K562 (cell line): ENCODE results near the gene ZNRF1. TPM values are rescaled to one million over a fixed set of nuclear protein-coding genes. Genes with fewer than 3 reads are reported as not detected.

ENCODE experiments used
- CHD1 ChIP-seq: fragments of 200-600 bp; sonication (generic); IDR thresholded peaks from one replicate; pipeline ENCODE4 v1.6.1; 2012; ENCODE audit warnings: mild to moderate bottlenecking, moderate library complexity, low read length, inconsistent platforms
- FOXA3 ChIP-seq, 2 experiments: fragments of 450-650 bp in 1 of 2; sonication (generic) in 1 of 2; formaldehyde crosslinking; IDR thresholded peaks in 1 of 2; conservative IDR thresholded peaks in 1 of 2; 2 replicates each; pipeline versions ENCODE4 v1.4.0 to v1.8.0; 2020 to 2022; ENCODE audit warnings: mild to moderate bottlenecking in 2 of 2, missing genetic modification reagents in 1 of 2
- HMG20B ChIP-seq: fragments of 250-450 bp; sonication (Bioruptor Pico); IDR thresholded peaks from 2 replicates; pipeline ENCODE4 v1.5.0; 2021; ENCODE audit warnings: mild to moderate bottlenecking
- JUND ChIP-seq, 2 experiments: IDR thresholded peaks; 2 replicates in 1 of 2; 3 replicates in 1 of 2; pipeline ENCODE4 v1.6.1; 2011; ENCODE audit warnings: borderline replicate concordance in 2 of 2, low read depth in 2 of 2, low read length in 2 of 2, improper control_type of control experiment in 1 of 2, missing biosample characterization in 1 of 2, missing genetic modification characterization in 1 of 2, missing genetic modification reagents in 1 of 2
- KAT2B ChIP-seq: IDR thresholded peaks from one replicate; pipeline ENCODE4 v1.6.1; 2012; ENCODE audit warnings: low read depth, mild to moderate bottlenecking, control low read depth, inconsistent platforms, low read length, moderate library complexity
- KAT7 ChIP-seq: sonication (generic); formaldehyde crosslinking; IDR thresholded peaks from 2 replicates; pipeline ENCODE4 v1.8.0; 2022; ENCODE audit warnings: missing genetic modification reagents, mild to moderate bottlenecking, borderline replicate concordance
- MEF2D ChIP-seq: conservative IDR thresholded peaks from 2 replicates; pipeline ENCODE4 v1.6.1; 2016; ENCODE audit warnings: low read depth, missing genetic modification characterization, missing compliant biosample characterization
- RCOR1 ChIP-seq, 2 experiments: IDR thresholded peaks; 2 replicates each; pipeline ENCODE4 v1.6.1; 2012; ENCODE audit warnings: low read depth in 2 of 2, low read length in 2 of 2, borderline replicate concordance in 1 of 2, improper control_type of control experiment in 1 of 2
- SREBF2 ChIP-seq: sonication (generic); formaldehyde crosslinking; IDR thresholded peaks from 2 replicates; pipeline ENCODE4 v1.4.0; 2020; ENCODE audit warnings: mild to moderate bottlenecking, missing genetic modification reagents
- TAF15 ChIP-seq: fragments of 200-400 bp; formaldehyde crosslinking; IDR thresholded peaks from 2 replicates; pipeline ENCODE4 v1.6.1; 2017; ENCODE audit warnings: mild to moderate bottlenecking, low read depth, low read length, moderate library complexity
- TAF7 ChIP-seq: fragments of 450-650 bp; IDR thresholded peaks from 2 replicates; pipeline ENCODE4 v1.6.1; 2016; ENCODE audit warnings: missing genetic modification characterization, missing compliant biosample characterization
- polyA plus RNA-seq, 8 experiments: library from polyadenylated mRNA; depleted of rRNA in 4 of 8; stranded (reverse) in 5 of 8; unstranded in 3 of 8; fragments of >200 nt; fragmentation: Nextera tagmentation in 2 of 8; fragmentation: Illumina TruSeq in 1 of 8; extraction: Ambion mirVana in 2 of 8; extraction: Trizol in 1 of 8; gene quantifications; 2 replicates each; pipeline versions ENCODE4 v1.2.1 to v1.2.3, GENCODE V29; 2011 to 2014; ENCODE audit warnings: inconsistent platforms in 1 of 8, missing spikeins in 1 of 8
- total RNA-seq, 7 experiments: library from RNA; depleted of rRNA in 6 of 7; stranded (reverse); fragments of >200 nt in 6 of 7; fragmentation: Illumina TruSeq in 2 of 7; extraction: Trizol in 2 of 7; gene quantifications; 2 replicates each; pipeline versions ENCODE4 v1.2.1 to v1.2.3, GENCODE V29; 2011 to 2021; ENCODE audit warnings: low replicate concordance in 1 of 7
- TF ChIP-seq, protein P1 (sequence below): fragments of 250-450 bp; sonication (Bioruptor Pico); IDR thresholded peaks from 2 replicates; pipeline ENCODE4 v1.6.1; 2021; ENCODE audit warnings: mild to moderate bottlenecking
- TF ChIP-seq, protein P2 (sequence below): fragments of 250-450 bp; sonication (Bioruptor Pico); IDR thresholded peaks from 2 replicates; pipeline ENCODE4 v1.8.0; 2021; ENCODE audit warnings: moderate library complexity, mild to moderate bottlenecking, inconsistent platforms
- TF ChIP-seq, protein P3 (sequence below): conservative IDR thresholded peaks from 2 replicates; pipeline ENCODE4 v1.6.1; 2011; ENCODE audit warnings: low read depth, mild to moderate bottlenecking, low read length; ENCODE audit not compliant: control insufficient read depth
- TF ChIP-seq, protein P4 (sequence below): sonication (generic); formaldehyde crosslinking; IDR thresholded peaks from 2 replicates; pipeline ENCODE4 v1.5.0; 2020; ENCODE audit warnings: missing genetic modification reagents
- TF ChIP-seq, protein P5 (sequence below): sonication (generic); formaldehyde crosslinking; IDR thresholded peaks from 2 replicates; pipeline ENCODE4 v1.8.1; 2023; ENCODE audit warnings: mild to moderate bottlenecking, missing genetic modification reagents

Gene ZNRF1
- total and polyA plus RNA-seq, 9 of the 15 experiments (the other 6 are each of a cell fraction or from before 2014, with no cell fraction given) = 9.5 to 37.7 (median 20.0) TPM

DNA sequence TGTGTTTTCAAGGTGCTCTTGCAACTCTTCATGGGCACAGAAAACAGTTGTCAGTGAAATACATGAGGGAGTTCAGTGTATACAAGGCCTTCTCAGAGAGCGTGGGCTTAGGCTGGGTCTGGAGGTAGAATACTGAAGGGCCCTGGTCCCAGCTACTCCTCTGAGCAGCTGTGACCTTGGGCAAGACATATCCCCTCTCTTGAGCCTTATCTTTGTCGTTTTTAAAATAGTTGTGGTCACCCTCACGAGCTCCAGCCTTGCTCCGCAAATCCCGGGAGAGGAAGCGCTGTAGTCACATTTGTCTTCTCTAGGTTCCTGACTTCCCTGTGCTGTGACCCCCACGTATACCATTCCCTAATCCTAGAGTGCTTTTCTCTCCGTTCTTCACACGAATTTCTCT, 3.6 kb downstream of the ZNRF1 start (continued):
- TF ChIP-seq RCOR1 (IDR thresholded peaks at IDR 0.05; ENCODE audit: borderline replicate concordance in 1 of 2, low read depth in 2 of 2, low read length in 2 of 2) (peak in 1 of 2 experiments; percentile 78; a peak in 2 of 4 replicates), KAT7 (CRISPR knock-in tag) (no peak), KAT2B (no peak), SREBF2 (CRISPR knock-in tag) (no peak), JUND (IDR thresholded peaks at IDR 0.05; ENCODE audit: borderline replicate concordance, low read depth, low read length) (0 out of 2 replicates have a peak, but pooled peaks have one; percentile 10), JUND (tag; IDR thresholded peaks at IDR 0.05; ENCODE audit: borderline replicate concordance, low read depth, low read length) (no peak; the same call in 2 of the 3 replicates), HMG20B (CRISPR knock-in tag) (no peak), CHD1 (no peak), TAF7 (tag) (no peak), FOXA3 (CRISPR knock-in tag; conservative IDR thresholded peaks at IDR 0.05 in 1 of 2, IDR thresholded peaks at IDR 0.05 in 1 of 2) (no peak), MEF2D (tag) (no peak), TAF15 (no peak)
- TF ChIP-seq, protein P1, sequence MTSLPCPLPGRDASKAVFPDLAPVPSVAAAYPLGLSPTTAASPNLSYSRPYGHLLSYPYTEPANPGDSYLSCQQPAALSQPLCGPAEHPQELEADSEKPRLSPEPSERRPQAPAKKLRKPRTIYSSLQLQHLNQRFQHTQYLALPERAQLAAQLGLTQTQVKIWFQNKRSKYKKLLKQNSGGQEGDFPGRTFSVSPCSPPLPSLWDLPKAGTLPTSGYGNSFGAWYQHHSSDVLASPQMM (CRISPR knock-in tag) = no peak
- TF ChIP-seq, protein P2, sequence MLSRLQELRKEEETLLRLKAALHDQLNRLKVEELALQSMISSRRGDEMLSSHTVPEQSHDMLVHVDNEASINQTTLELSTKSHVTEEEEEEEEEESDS (CRISPR knock-in tag) = no peak
- TF ChIP-seq, protein P3, sequence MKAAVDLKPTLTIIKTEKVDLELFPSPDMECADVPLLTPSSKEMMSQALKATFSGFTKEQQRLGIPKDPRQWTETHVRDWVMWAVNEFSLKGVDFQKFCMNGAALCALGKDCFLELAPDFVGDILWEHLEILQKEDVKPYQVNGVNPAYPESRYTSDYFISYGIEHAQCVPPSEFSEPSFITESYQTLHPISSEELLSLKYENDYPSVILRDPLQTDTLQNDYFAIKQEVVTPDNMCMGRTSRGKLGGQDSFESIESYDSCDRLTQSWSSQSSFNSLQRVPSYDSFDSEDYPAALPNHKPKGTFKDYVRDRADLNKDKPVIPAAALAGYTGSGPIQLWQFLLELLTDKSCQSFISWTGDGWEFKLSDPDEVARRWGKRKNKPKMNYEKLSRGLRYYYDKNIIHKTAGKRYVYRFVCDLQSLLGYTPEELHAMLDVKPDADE = no peak
- TF ChIP-seq, protein P4, sequence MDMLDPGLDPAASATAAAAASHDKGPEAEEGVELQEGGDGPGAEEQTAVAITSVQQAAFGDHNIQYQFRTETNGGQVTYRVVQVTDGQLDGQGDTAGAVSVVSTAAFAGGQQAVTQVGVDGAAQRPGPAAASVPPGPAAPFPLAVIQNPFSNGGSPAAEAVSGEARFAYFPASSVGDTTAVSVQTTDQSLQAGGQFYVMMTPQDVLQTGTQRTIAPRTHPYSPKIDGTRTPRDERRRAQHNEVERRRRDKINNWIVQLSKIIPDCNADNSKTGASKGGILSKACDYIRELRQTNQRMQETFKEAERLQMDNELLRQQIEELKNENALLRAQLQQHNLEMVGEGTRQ (CRISPR knock-in tag) = no peak
- TF ChIP-seq, protein P5, sequence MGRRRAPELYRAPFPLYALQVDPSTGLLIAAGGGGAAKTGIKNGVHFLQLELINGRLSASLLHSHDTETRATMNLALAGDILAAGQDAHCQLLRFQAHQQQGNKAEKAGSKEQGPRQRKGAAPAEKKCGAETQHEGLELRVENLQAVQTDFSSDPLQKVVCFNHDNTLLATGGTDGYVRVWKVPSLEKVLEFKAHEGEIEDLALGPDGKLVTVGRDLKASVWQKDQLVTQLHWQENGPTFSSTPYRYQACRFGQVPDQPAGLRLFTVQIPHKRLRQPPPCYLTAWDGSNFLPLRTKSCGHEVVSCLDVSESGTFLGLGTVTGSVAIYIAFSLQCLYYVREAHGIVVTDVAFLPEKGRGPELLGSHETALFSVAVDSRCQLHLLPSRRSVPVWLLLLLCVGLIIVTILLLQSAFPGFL = no peak
